ENCODE results near the gene CLASRP. TPM values are rescaled to one million over a fixed set of nuclear protein-coding genes. Genes with fewer than 3 reads are reported as not detected.

Gene CLASRP
- total RNA-seq, 1 donor from 2014 or later, result 51.8 TPM

Other genes with a start within 250 kb of the CLASRP start
- gene BCAM, start 229.9 kb upstream of the CLASRP start, total RNA-seq, result 590 and 678 TPM in 2 replicates
- 79.1 and 113 TPM in 2 replicates for gene NECTIN2, start 192.7 kb upstream of the CLASRP start, total RNA-seq
- gene TOMM40, start 147.8 kb upstream of the CLASRP start, total RNA-seq, result 94.0 and 121 TPM in 2 replicates
- 4,388 and 5,075 TPM in 2 replicates for gene APOE, start 133.2 kb upstream of the CLASRP start, total RNA-seq
- gene APOC1, start 124.4 kb upstream of the CLASRP start, total RNA-seq, result 21.8 and 52.3 TPM in 2 replicates
- gene APOC4, start 96.8 kb upstream of the CLASRP start, total RNA-seq, result not detected in 2 replicates
- 4.8 and 8.8 TPM in 2 replicates for gene APOC2, start 93.0 kb upstream of the CLASRP start, total RNA-seq
- 73.2 and 91.7 TPM in 2 replicates for gene CLPTM1, start 83.7 kb upstream of the CLASRP start, total RNA-seq
- gene RELB, start 37.6 kb upstream of the CLASRP start, total RNA-seq, result 14.2 and 18.4 TPM in 2 replicates
- not detected in 2 replicates for gene ZNF296, start 37.4 kb downstream of the CLASRP start, total RNA-seq
- 15.2 and 25.7 TPM in 2 replicates for gene GEMIN7, start 40.2 kb downstream of the CLASRP start, total RNA-seq
- gene PPP1R37, start 54.1 kb downstream of the CLASRP start, total RNA-seq, result 73.3 and 80.2 TPM in 2 replicates
- gene NKPD1, start 121.9 kb downstream of the CLASRP start, total RNA-seq, result 0.10 and 0.13 TPM in 2 replicates
- gene TRAPPC6A, start 139.2 kb downstream of the CLASRP start, total RNA-seq, result 26.9 and 29.4 TPM in 2 replicates
- 8.4 and 11.8 TPM in 2 replicates for gene BLOC1S3, start 139.7 kb downstream of the CLASRP start, total RNA-seq
- gene EXOC3L2, start 206.4 kb downstream of the CLASRP start, total RNA-seq, result not detected in 2 replicates
- gene MARK4, start 212.2 kb downstream of the CLASRP start, total RNA-seq, result 20.9 and 26.7 TPM in 2 replicates